MM.1S (cell line): ENCODE measurements around the gene NSL1.
"Not testable (repeated sequence)": the region's sequence is repeated elsewhere in the genome, so short reads cannot be mapped to it uniquely, and the experiment has no call there.

Source experiments
- DNase-seq: peaks from one replicate; pipeline ENCODE4 v3.0.0-alpha.2; 2015
- H2AFZ ChIP-seq: fragments of 300-600 bp; sonication (generic); 2 replicates; pipeline ENCODE4 v1.6.0; 2016; ENCODE audit warnings: antibody characterized with exemption, low read length
- H3F3A ChIP-seq: fragments of 300-600 bp; sonication (generic); 2 replicates; pipeline ENCODE4 v1.6.1; 2016; ENCODE audit warnings: mild to moderate bottlenecking, antibody characterized with exemption, low read length, moderate library complexity, mixed read lengths; ENCODE audit not compliant: insufficient read depth
- H3K27ac ChIP-seq: fragments of 300-600 bp; sonication (generic); 2 replicates; pipeline ENCODE4 v1.5.1; 2016; ENCODE audit warnings: mild to moderate bottlenecking, low read length
- H3K27me3 ChIP-seq: fragments of 300-600 bp; sonication (generic); replicated peaks from 2 replicates; pipeline ENCODE4 v1.6.0; 2016; ENCODE audit warnings: low read length; ENCODE audit not compliant: insufficient read depth
- H3K36me3 ChIP-seq: fragments of 300-600 bp; sonication (generic); replicated peaks from 2 replicates; pipeline ENCODE4 v1.6.1; 2016; ENCODE audit warnings: mild to moderate bottlenecking, low read length, mixed read lengths; ENCODE audit not compliant: insufficient read depth
- H3K4me1 ChIP-seq: fragments of 300-600 bp; sonication (generic); 2 replicates; pipeline ENCODE4 v1.6.1; 2016; ENCODE audit warnings: low read length, mixed read lengths
- H3K4me2 ChIP-seq: fragments of 300-600 bp; sonication (generic); 2 replicates; pipeline ENCODE4 v1.6.0; 2016; ENCODE audit warnings: low read depth, low read length
- H3K4me3 ChIP-seq: fragments of 300-600 bp; sonication (generic); 2 replicates; pipeline ENCODE4 v1.5.1; 2016; ENCODE audit warnings: low read length, mixed read lengths
- H3K79me2 ChIP-seq: fragments of 300-600 bp; sonication (generic); 2 replicates; pipeline ENCODE4 v1.6.1; 2016; ENCODE audit warnings: mixed run types, low read length, mixed read lengths
- H3K9ac ChIP-seq: fragments of 300-600 bp; sonication (generic); 2 replicates; pipeline ENCODE4 v1.6.1; 2016; ENCODE audit warnings: low read length, mixed read lengths
- H3K9me2 ChIP-seq: fragments of 300-600 bp; sonication (generic); replicated peaks from 2 replicates; pipeline ENCODE4 v1.6.1; 2016; ENCODE audit warnings: mild to moderate bottlenecking, low read length, mixed read lengths; ENCODE audit not compliant: insufficient read depth
- H3K9me3 ChIP-seq: fragments of 300-600 bp; sonication (generic); replicated peaks from 2 replicates; pipeline ENCODE4 v1.6.1; 2016; ENCODE audit warnings: mild to moderate bottlenecking, low read length, mixed read lengths; ENCODE audit not compliant: insufficient read depth
- H4K20me1 ChIP-seq: fragments of 300-600 bp; sonication (generic); 2 replicates; pipeline ENCODE4 v1.6.1; 2016; ENCODE audit warnings: mild to moderate bottlenecking, low read length, moderate library complexity, mixed read lengths; ENCODE audit not compliant: insufficient read depth
- EZH2 ChIP-seq: fragments of 300-600 bp; sonication (generic); optimal IDR thresholded peaks from 2 replicates; pipeline ENCODE3; 2017; ENCODE audit warnings: low read depth, mild to moderate bottlenecking, antibody characterized with exemption, low read length, mixed read lengths
- EZH2phosphoT487 ChIP-seq: fragments of 300-600 bp; sonication (generic); IDR thresholded peaks from 2 replicates; pipeline ENCODE4 v1.6.1; 2018; ENCODE audit warnings: antibody characterized with exemption, low read length
- TF ChIP-seq, protein P1 (sequence below): fragments of 300-600 bp; sonication (generic); IDR thresholded peaks from 2 replicates; pipeline ENCODE4 v1.5.1; 2016; ENCODE audit warnings: antibody characterized with exemption, low read length, mixed read lengths

NSL1 gene

DNA sequence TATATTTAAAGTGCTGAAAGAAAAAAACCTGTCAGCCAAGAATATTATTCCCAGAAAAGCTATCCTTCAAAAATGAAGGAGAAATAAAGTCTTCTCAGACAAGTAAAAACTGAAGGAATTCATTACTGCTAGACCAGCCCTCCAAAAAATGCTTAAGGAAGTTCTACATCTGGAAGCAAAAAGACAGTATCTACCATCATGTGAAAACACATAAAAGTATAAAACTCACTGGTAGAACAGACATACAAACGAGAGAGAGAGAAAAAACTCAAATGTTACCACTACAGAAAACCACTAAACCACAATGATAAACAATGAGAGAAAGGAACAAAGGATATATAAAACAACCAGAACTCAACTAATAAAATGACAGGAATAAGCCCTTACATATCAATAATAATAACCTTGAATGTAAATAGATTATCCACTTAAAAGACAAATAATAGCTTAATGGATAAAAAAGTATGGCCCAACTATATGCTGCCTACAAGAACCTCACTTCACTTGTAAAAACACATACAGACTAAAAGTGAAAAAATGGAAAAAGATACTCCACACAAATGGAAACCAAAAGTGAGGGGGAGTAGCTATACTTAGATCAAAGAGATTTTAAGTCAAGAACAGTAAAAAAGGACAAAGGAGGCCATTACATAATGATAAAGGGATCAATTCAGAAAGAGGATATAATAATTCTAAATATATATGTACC is 22.0 kb downstream of the NSL1 start:
- no peaks in the 10 kb centered on the region for H3K9me2 ChIP-seq
- peaks cover 6% of the 10 kb centered on the region for H3F3A ChIP-seq
- no peak overlapping the region for H2AFZ ChIP-seq
- H3K27me3 ChIP-seq = no peaks in the 10 kb centered on the region
- H3K4me2 ChIP-seq = no peak overlapping the region
- TF ChIP-seq EZH2 = no peak
- H3K4me3 ChIP-seq = no peak overlapping the region
- peaks cover 31% of the 10 kb centered on the region for H3K79me2 ChIP-seq
- no peak overlapping the region for H3K27ac ChIP-seq
- H3K9me3 ChIP-seq = no peaks in the 10 kb centered on the region
- H4K20me1 ChIP-seq = no peaks in the 10 kb centered on the region
- peak; percentile 41 for DNase-seq
- H3K36me3 ChIP-seq = no peaks in the 10 kb centered on the region
- no peak overlapping the region for H3K9ac ChIP-seq
- H3K4me1 ChIP-seq = peaks cover 7% of the 10 kb centered on the region

DNA sequence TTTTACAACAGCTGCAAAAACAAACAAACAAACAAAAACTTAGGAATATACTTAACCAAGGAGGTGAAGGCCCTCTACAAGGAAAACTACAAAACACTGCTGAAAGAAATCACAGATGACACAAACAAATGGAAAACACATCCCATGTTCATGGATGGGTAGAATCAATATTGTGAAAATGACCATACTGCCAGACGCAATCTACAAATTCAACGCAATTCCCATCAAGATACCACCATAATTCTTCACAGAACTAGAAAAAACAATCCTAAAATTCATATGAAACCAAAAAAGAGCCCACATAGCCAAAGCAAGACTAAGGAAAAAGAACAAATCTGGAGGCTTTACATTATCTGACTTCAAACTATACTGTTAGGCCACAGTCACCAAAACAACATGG is 24.8 kb downstream of the NSL1 start:
- not testable (repeated sequence) for H3K9me2 ChIP-seq, H3F3A ChIP-seq, H3K9me3 ChIP-seq, H3K4me2 ChIP-seq, H3K4me1 ChIP-seq, DNase-seq, H4K20me1 ChIP-seq, H3K4me3 ChIP-seq, H3K27ac ChIP-seq, H3K9ac ChIP-seq, H3K27me3 ChIP-seq, H2AFZ ChIP-seq, H3K36me3 ChIP-seq
- peaks cover 43% of the 10 kb centered on the region for H3K79me2 ChIP-seq

DNA sequence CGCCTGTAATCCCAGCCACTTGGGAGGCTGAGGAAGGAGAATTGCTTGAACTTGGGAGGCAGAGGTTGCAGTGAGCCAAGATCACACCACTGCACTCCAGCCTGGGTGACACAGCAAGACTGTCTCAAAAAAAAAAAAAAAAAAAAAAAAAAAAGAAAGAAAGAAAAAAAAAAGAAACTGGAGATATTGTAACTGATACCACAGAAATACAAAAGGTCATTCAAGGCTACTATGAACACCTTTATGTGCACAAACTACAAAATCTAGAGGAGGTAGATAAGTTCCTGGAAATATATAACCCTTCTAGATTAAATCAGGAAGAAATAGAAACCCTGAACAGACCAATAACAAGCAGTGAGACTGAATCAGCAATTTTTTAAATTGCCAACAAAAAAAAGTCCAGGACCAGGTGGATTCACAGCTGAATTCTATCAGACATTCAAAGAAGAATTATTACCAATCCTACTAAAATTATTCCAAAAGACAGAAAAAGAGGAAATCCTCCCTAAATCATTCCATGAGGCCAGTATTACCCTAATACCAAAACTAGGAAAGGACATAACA is 26.8 kb downstream of the NSL1 start:
- not testable (repeated sequence) for H3K4me3 ChIP-seq, H2AFZ ChIP-seq, H3F3A ChIP-seq, H3K36me3 ChIP-seq, H4K20me1 ChIP-seq, H3K9me2 ChIP-seq, H3K9ac ChIP-seq, H3K4me1 ChIP-seq, H3K27me3 ChIP-seq, DNase-seq, H3K4me2 ChIP-seq, H3K9me3 ChIP-seq, H3K27ac ChIP-seq
- H3K79me2 ChIP-seq = peaks cover 51% of the 10 kb centered on the region

DNA sequence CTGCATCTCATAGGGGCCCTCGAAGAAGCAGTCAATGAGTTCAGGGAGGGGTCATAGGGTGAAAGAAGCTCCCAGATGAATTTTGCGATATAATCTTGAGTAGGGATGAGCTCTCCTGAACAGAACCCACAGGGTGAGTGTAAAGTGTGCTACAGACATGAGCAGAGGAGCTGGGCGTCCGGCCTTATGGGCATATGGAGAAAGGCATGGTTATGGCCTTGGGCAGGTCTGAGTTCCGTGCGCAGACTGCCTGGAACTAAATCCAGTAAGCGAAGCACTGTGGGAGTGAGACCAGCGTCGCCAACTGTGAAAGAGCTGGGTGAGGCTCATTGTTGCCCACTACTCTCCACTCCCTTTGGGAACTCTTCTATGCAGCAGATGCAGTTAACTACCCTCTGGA is 28.7 kb downstream of the NSL1 start:
- H3K9ac ChIP-seq = no peak overlapping the region
- no peak for DNase-seq
- H3K27ac ChIP-seq = no peak overlapping the region
- no peaks in the 10 kb centered on the region for H3K27me3 ChIP-seq
- no peaks in the 10 kb centered on the region for H3F3A ChIP-seq
- H3K4me1 ChIP-seq = no peaks in the 10 kb centered on the region
- H3K9me3 ChIP-seq = no peaks in the 10 kb centered on the region
- H3K9me2 ChIP-seq = no peaks in the 10 kb centered on the region
- no peaks in the 10 kb centered on the region for H4K20me1 ChIP-seq
- peaks cover 54% of the 10 kb centered on the region for H3K79me2 ChIP-seq
- H3K4me3 ChIP-seq = no peak overlapping the region
- H2AFZ ChIP-seq = no peak overlapping the region
- no peaks in the 10 kb centered on the region for H3K36me3 ChIP-seq
- TF ChIP-seq EZH2 (no peak), EZH2phosphoT487 (no peak)
- TF ChIP-seq, protein P1, sequence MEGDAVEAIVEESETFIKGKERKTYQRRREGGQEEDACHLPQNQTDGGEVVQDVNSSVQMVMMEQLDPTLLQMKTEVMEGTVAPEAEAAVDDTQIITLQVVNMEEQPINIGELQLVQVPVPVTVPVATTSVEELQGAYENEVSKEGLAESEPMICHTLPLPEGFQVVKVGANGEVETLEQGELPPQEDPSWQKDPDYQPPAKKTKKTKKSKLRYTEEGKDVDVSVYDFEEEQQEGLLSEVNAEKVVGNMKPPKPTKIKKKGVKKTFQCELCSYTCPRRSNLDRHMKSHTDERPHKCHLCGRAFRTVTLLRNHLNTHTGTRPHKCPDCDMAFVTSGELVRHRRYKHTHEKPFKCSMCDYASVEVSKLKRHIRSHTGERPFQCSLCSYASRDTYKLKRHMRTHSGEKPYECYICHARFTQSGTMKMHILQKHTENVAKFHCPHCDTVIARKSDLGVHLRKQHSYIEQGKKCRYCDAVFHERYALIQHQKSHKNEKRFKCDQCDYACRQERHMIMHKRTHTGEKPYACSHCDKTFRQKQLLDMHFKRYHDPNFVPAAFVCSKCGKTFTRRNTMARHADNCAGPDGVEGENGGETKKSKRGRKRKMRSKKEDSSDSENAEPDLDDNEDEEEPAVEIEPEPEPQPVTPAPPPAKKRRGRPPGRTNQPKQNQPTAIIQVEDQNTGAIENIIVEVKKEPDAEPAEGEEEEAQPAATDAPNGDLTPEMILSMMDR = no peak
- H3K4me2 ChIP-seq = no peak overlapping the region
